Adipocyte (in vitro differentiated cells): ENCODE results near the gene UCKL1.
"Not testable (repeated sequence)": the region's sequence is repeated elsewhere in the genome, so short reads cannot be mapped to it uniquely, and the experiment has no call there.

ENCODE experiments used
- DNase-seq: peaks from one replicate; pipeline ENCODE4 v3.0.0-alpha.2; 2015; ENCODE audit warnings: low read depth
- H3K27me3 ChIP-seq: replicated peaks from 2 replicates; pipeline ENCODE4 v1.7.0; 2013; ENCODE audit warnings: mild to moderate bottlenecking, low read length, moderate library complexity; ENCODE audit not compliant: control insufficient read depth, insufficient read depth
- H3K36me3 ChIP-seq: 2 replicates; pipeline ENCODE4 v1.7.0; 2013; ENCODE audit warnings: low read length, mild to moderate bottlenecking, moderate library complexity; ENCODE audit not compliant: control insufficient read depth, insufficient read depth, severe bottlenecking
- H3K4me1 ChIP-seq: 2 replicates; pipeline ENCODE4 v1.7.0; 2013; ENCODE audit warnings: mild to moderate bottlenecking, low read length, moderate library complexity; ENCODE audit not compliant: control insufficient read depth, insufficient read depth
- H3K4me3 ChIP-seq: 2 replicates; pipeline ENCODE4 v1.7.0; 2013; ENCODE audit warnings: mild to moderate bottlenecking, low read length, moderate library complexity
- H3K9ac ChIP-seq: 2 replicates; pipeline ENCODE4 v1.7.0; 2013; ENCODE audit warnings: mild to moderate bottlenecking, low read length, moderate library complexity
- H3K9me3 ChIP-seq: 2 replicates; pipeline ENCODE4 v1.7.0; 2013; ENCODE audit warnings: mild to moderate bottlenecking, low read length, moderate library complexity; ENCODE audit not compliant: control insufficient read depth

The UCKL1 gene

DNA sequence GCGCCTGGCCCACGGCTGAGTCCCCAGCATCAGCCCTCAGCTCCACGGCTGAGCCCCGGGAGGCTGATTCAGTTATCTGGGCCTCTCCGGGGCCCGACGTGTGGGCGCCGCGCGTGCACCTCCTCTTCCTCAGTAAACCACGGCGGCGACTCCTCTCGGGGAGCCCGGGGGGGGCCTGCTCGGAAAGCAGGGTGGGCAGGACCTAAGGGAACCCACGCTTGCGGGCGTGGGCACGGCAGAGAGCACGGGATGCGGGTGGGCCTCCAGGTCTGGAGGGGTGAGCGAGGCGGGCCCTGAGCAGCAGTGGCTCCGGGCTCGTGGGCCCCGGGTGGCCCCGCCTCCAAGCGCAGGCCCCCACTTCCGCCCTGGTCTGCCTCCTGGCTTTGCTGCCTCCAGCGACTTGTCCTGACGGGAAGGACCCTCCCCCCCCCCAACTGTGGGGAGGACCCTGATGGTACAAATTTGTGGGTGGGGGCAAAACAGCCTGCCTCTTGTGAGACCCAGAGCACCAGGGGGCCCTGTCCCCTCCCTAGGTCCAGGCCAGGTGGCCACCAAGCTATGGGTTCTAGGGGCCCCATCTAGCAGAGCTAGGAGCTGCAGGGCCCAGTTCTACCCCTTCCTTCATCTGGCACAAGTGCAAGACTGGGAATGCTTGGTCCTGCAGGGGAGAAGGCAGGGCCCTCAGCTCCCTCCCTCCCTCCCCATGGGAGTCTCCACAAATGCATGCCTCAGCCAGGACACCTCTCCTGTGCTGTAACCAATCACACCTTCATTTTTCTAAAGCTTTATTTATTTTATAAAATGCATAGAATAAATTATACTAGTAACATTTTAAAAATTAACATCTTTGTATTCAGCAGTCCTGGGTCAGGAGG lies 16.9 kb downstream of the UCKL1 start:
- Histone ChIP-seq H3K9me3 (no peaks in the 10 kb centered on the region), H3K9ac (no peak overlapping the region), H3K4me3 (no peak overlapping the region), H3K4me1 (no peaks in the 10 kb centered on the region), H3K36me3 (peaks cover 55% of the 10 kb centered on the region), H3K27me3 (no peaks in the 10 kb centered on the region)
- DNase-seq, result no peak

DNA sequence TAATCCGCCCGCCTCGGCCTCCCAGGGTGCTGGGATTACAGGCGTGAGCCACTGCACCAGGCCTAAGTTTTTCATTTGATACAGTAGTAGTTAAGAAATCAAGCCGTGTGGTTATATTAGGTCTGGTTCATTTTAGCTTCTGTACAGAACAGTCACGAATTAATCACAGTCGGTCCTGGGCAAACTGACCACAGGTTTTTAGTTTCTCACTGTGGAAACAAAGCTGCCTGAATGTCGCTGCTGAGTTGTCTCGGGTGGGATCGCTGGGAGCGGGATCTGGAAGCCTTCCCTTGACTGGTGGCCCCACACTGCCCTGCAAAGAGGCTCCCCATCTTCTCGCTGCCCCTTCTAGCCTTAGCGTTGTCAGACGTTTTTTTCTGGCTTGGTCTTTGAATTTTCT lies 18.6 kb downstream of the UCKL1 start:
- Histone ChIP-seq H3K4me3 (no peak overlapping the region), H3K9ac (no peak overlapping the region), H3K4me1 (no peaks in the 10 kb centered on the region), H3K27me3 (no peaks in the 10 kb centered on the region), H3K9me3 (no peaks in the 10 kb centered on the region), H3K36me3 (peaks cover 52% of the 10 kb centered on the region)
- no peak for DNase-seq

DNA sequence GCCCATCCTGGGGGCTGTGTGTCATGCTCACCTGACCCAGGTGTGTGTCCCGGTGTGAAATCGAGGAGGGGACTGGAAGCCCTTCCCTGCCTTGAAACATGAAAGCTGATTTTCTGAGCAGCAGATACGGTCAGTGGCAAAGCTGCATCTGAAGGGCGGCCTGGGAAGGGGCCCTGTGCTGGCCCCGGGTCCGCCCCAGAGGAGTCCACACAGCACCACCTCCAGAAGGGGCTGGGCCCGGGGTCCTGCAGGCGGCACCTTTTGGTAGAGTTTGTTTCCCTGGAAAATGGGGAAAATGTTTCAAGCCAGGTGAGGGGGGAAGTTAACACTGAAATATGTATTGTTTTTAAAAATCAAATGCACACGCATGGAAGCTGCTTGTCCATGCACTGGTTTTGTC lies 20.8 kb downstream of the UCKL1 start:
- H3K27me3 ChIP-seq, result no peaks in the 10 kb centered on the region

GRCh38 chr20:63934271-63935068 lies 21.7 kb downstream of the UCKL1 start:
- no peaks in the 10 kb centered on the region for H3K4me1 ChIP-seq
- no peak overlapping the region for H3K4me3 ChIP-seq
- no peaks in the 10 kb centered on the region for H3K9me3 ChIP-seq
- H3K27me3 ChIP-seq, result no peaks in the 10 kb centered on the region
- no peak for DNase-seq
- H3K36me3 ChIP-seq, result peaks cover 67% of the 10 kb centered on the region
- no peak overlapping the region for H3K9ac ChIP-seq

More for the DNA sequence above, 20.8 kb downstream of the UCKL1 start:
- no peak overlapping the region for H3K9ac ChIP-seq
- H3K4me3 ChIP-seq, result no peak overlapping the region
- no peak for DNase-seq
- H3K4me1 ChIP-seq, result no peaks in the 10 kb centered on the region
- H3K36me3 ChIP-seq, result peaks cover 64% of the 10 kb centered on the region
- H3K9me3 ChIP-seq, result no peaks in the 10 kb centered on the region

DNA sequence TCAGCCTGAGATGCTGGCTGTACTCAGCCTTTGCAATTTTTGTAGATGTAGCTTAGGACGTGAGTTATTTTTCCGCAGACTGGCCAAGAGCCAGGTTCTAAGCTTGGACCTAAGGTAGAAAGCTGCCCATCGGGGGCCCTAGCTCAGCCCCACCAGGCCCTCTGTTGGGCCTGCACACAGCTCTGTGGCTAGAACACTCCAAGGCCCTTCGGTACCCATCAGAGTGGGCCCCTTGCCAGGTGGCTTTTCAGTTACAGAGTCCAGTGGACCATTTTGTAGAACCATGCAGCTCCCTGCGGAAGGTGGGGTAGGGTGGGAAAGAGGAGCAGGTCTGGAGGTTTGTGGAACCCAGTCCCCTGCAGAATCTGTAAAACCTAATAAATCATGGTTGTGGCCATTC lies 22.6 kb downstream of the UCKL1 start:
- Histone ChIP-seq H3K9ac (no peak overlapping the region), H3K9me3 (no peaks in the 10 kb centered on the region), H3K36me3 (peaks cover 74% of the 10 kb centered on the region), H3K4me1 (no peaks in the 10 kb centered on the region), H3K27me3 (no peaks in the 10 kb centered on the region), H3K4me3 (no peak overlapping the region)
- no peak for DNase-seq

- DNase-seq, result no peak
- peaks cover 84% of the 10 kb centered on the region for H3K36me3 ChIP-seq
Observed at GRCh38 chr20:63932606-63933160, 23.5 kb downstream of the UCKL1 start.

DNA sequence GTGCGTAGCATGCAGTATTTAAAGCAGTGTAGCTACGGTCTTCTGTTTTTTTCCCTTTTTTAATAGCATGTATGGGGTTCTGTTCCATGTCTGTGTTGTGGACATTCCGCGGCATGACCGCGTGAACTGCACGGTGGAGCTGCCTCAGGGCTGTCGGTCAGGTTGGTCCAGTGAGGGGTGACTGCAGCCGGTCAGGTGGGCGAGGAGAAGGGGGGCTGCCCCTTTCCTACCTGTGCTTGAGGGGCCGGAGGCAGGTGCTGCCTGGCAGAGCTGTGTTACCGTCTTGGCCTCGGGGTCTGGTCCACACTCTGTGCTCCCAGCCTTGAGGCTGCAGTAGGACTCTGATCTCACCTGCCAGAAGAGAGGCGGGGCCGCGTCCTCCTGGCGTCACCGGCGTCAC lies 24.5 kb downstream of the UCKL1 start:
- H3K36me3 ChIP-seq, result peaks cover 87% of the 10 kb centered on the region

More at GRCh38 chr20:63932606-63933160, 23.5 kb downstream of the UCKL1 start:
- Histone ChIP-seq H3K27me3 (no peaks in the 10 kb centered on the region), H3K9ac (no peak overlapping the region), H3K4me1 (no peaks in the 10 kb centered on the region), H3K4me3 (no peak overlapping the region), H3K9me3 (no peaks in the 10 kb centered on the region)

GRCh38 chr20:63930971-63931553 lies 25.2 kb downstream of the UCKL1 start:
- Histone ChIP-seq H3K4me3 (no peak overlapping the region), H3K4me1 (no peaks in the 10 kb centered on the region), H3K9me3 (no peaks in the 10 kb centered on the region), H3K36me3 (peaks cover 87% of the 10 kb centered on the region), H3K9ac (no peak overlapping the region), H3K27me3 (no peaks in the 10 kb centered on the region)
- no peak for DNase-seq

More for the DNA sequence above, 24.5 kb downstream of the UCKL1 start:
- no peak for DNase-seq
- Histone ChIP-seq H3K4me3 (no peak overlapping the region), H3K9ac (no peak overlapping the region), H3K9me3 (no peaks in the 10 kb centered on the region), H3K27me3 (no peaks in the 10 kb centered on the region), H3K4me1 (no peaks in the 10 kb centered on the region)

GRCh38 chr20:63929473-63929883 lies 26.7 kb downstream of the UCKL1 start:
- DNase-seq, H3K9ac ChIP-seq, H3K4me1 ChIP-seq, H3K4me3 ChIP-seq, H3K27me3 ChIP-seq, H3K9me3 ChIP-seq: not testable (repeated sequence)
- H3K36me3 ChIP-seq, result peaks cover 71% of the 10 kb centered on the region

DNA sequence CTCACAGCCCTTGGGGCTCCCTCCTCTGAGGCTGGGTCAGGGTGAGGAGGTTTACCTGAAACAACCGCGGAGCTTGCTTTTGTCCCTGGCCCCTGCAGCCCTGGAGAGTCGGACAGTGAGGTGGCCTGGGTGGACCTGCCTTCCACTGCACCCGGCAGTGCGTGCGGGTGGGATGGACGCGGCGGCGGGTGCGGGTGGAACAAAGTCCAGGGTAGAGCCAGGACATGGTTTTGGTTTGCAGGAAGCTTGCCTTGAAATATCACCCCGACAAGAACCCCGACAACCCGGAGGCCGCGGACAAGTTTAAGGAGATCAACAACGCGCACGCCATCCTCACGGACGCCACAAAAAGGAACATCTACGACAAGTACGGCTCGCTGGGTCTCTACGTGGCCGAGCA lies 27.1 kb downstream of the UCKL1 start:
- DNase-seq, result no peak
- no peaks in the 10 kb centered on the region for H3K9me3 ChIP-seq
- H3K4me3 ChIP-seq, result no peak overlapping the region
- H3K4me1 ChIP-seq, result no peaks in the 10 kb centered on the region
- H3K27me3 ChIP-seq, result no peaks in the 10 kb centered on the region
- H3K36me3 ChIP-seq, result peaks cover 69% of the 10 kb centered on the region
- H3K9ac ChIP-seq, result no peak overlapping the region

DNA sequence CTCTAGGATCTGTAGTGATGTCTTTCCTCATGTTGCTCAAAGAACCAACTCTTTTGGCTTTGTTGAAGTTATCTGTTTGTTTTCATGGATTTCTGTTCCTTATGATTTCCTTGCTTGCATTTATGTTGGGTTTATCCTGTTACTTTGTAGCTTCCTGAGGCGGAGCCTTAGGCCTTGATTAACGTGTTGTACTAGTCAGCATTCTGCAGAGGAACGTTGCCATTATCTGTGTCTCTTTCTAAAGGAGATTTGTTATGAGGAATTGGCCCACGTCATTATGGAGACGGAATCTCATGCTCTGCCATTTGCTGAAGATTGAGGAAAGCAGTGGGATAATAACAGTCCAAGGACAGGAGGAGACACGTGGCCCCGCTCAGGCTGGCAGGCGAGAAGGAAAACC lies 29.9 kb downstream of the UCKL1 start:
- no peak overlapping the region for H3K9ac ChIP-seq
- H3K27me3 ChIP-seq, result no peaks in the 10 kb centered on the region
- no peaks in the 10 kb centered on the region for H3K4me1 ChIP-seq
- peaks cover 43% of the 10 kb centered on the region for H3K36me3 ChIP-seq
- no peaks in the 10 kb centered on the region for H3K9me3 ChIP-seq
- H3K4me3 ChIP-seq, result no peak overlapping the region
- no peak for DNase-seq
